HFF-Myc (cell line): ENCODE measurements around the gene OR51L1.
"Not testable (repeated sequence)": the region's sequence is repeated elsewhere in the genome, so short reads cannot be mapped to it uniquely, and the experiment has no call there.

Source experiments
- DNase-seq: peaks from one replicate; pipeline ENCODE4 v3.0.0-alpha.2; 2011; ENCODE audit warnings: low read depth; ENCODE audit errors: extremely low read depth
- H3K4me3 ChIP-seq: replicated peaks from 2 replicates; pipeline ENCODE4 v1.5.1; 2011; ENCODE audit warnings: low read depth, mild to moderate bottlenecking, control low read depth, low read length
- CTCF ChIP-seq: IDR thresholded peaks from 2 replicates; pipeline ENCODE4 v1.5.1; 2012; ENCODE audit warnings: mild to moderate bottlenecking, low read depth, low read length, control low read depth; ENCODE audit errors: missing control alignments

The OR51L1 gene

DNA sequence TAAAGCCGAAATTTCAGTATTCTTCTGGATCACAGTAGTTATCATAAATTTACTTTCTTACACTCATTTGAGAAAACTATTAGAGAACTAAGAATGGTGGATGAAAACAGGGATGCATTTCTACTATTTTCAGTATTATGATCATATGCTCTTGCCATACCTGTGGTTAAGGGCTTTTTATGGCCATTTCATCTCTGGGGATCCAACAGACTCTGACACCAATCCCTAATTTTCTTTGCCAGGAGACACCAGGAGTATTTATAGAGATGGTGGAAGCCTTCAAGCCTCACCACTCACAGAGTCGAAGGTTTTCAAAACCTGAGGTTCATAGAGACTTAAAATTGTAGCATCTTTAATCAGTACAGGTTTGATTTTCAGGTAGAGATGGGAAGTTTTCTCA, at the start of gene OR51L1:
Gene OR51L1 (plus strand): TSS at position 301 of the 400 bp plus-strand sequence. CDS start 4,132 bp downstream, outside the sequence.
- no peak within 1 kb of the TSS for H3K4me3 ChIP-seq
- no peak for DNase-seq
- no peak for TF ChIP-seq CTCF

- DNase-seq, result no peak
- no peak within 1 kb of the TSS for H3K4me3 ChIP-seq
- no peak for TF ChIP-seq CTCF
Measured at GRCh38 chr11:4947505-4947904, 47.1 kb upstream of the OR51L1 start, which contains the start of gene OR51A4. Gene OR51A4 (minus strand): TSS chr11:4947605. CDS start chr11:4947100, 505 bp downstream.

DNA sequence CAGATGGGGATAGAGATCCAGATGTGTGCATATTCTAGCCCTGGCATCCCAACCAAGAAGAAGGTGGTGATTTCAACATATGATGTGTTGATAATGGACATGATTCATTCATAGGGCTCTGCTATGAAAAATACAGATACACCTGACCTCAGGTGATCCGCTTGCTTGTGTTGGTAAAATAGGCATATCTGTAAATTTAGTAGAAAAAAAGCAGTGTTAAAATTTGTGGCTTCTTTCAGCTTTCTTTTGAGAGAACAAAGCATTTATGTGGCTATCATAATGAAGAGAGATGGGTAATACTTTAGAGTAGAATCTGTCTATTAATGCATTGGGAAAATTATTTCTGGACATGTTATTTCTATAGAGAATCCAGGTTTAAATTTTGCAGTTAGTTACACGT, 39.0 kb upstream of the OR51L1 start, which contains the start of gene OR51A2:
Gene OR51A2 (minus strand): TSS at position 101 of the 400 bp plus-strand sequence. CDS start 0 bp downstream, at position 101.
- H3K4me3 ChIP-seq, DNase-seq: not testable (repeated sequence)

- no peak overlapping the region for H3K4me3 ChIP-seq
- no peak for TF ChIP-seq CTCF
- no peak for DNase-seq
Measured at GRCh38 chr11:4957396-4957795, 37.3 kb upstream of the OR51L1 start.

DNA sequence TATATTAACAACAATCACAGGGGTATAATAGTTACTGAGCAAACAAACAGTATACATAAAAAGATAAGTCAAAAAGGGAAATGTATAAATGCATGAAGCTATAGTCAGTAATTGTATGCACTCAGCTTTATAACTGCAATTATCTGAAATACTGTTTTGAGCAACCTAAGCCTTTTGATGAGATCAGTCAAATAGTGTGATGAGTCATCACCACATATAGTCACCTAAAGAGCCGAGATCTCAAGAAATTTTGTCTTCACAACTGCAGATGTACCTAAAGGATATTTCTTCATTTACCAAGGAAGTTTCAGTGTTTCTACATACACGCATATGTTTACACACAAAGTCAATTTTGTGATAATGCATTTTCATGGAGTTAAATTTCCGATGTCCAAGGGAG, 33.8 kb upstream of the OR51L1 start:
- DNase-seq, result no peak
- TF ChIP-seq CTCF, result no peak

GRCh38 chr11:4962816-4963215, 31.8 kb upstream of the OR51L1 start:
- TF ChIP-seq CTCF, result no peak
- no peak for DNase-seq
- no peak overlapping the region for H3K4me3 ChIP-seq

More for the DNA sequence above, 33.8 kb upstream of the OR51L1 start:
- H3K4me3 ChIP-seq, result no peak overlapping the region

GRCh38 chr11:4975436-4975835, 19.2 kb upstream of the OR51L1 start:
- no peak for TF ChIP-seq CTCF
- no peak overlapping the region for H3K4me3 ChIP-seq

More at GRCh38 chr11:4975436-4975835, 19.2 kb upstream of the OR51L1 start:
- DNase-seq, result no peak
